CD4-positive, alpha-beta T cell (primary cell): ENCODE results near the gene LBHD1. TPM values are rescaled to one million over a fixed set of nuclear protein-coding genes. Genes with fewer than 3 reads are reported as not detected.
A peak's percentile ranks its signal among the peaks of the same experiment; 100 is the strongest.

Source experiments
- ATAC-seq: fragments of 200-7000 bp; cut with Tn5 transposase; one replicate; pipeline ENCODE4 v1.10.0; 2022; ENCODE audit warnings: mild to moderate bottlenecking; ENCODE audit not compliant: poor library complexity
- CTCF ChIA-PET: fragments of 350-600 bp; sonication (Branson Sonifier 250); formaldehyde crosslinking; loops from one replicate; lab custom pipeline; 2021; ENCODE audit warnings: antibody characterized with exemption, inconsistent platforms; lab: Charles Lee
- POLR2A ChIA-PET: fragments of 350-600 bp; sonication (Branson Sonifier 250); formaldehyde crosslinking; loops from one replicate; lab custom pipeline; 2021; ENCODE audit warnings: antibody characterized with exemption, inconsistent platforms; lab: Charles Lee
- DNase-seq, 14 experiments: peaks; one replicate each; pipeline ENCODE4 v3.0.0-alpha.2; 2013 to 2020; ENCODE audit warnings: mixed read lengths in 2 of 14
- H3K27ac ChIP-seq, 2 donors: one replicate each; pipeline versions ENCODE4 v1.5.1 to v1.7.0; 2013; ENCODE audit warnings: low read length in 2 of 2, low read depth in 1 of 2, mild to moderate bottlenecking in 1 of 2
- H3K27me3 ChIP-seq, 2 experiments: 1 replicate in 1 of 2; 2 replicates in 1 of 2; pipeline versions ENCODE4 v1.6.1 to v1.7.0; 2013; ENCODE audit warnings: low read length in 2 of 2, control low read depth in 1 of 2, mild to moderate bottlenecking in 1 of 2, moderate library complexity in 1 of 2; ENCODE audit not compliant: insufficient read depth in 2 of 2, control insufficient read depth in 1 of 2
- H3K36me3 ChIP-seq: one replicate; pipeline ENCODE4 v1.6.1; 2013; ENCODE audit warnings: low read length, control low read depth; ENCODE audit not compliant: insufficient read depth
- H3K4me1 ChIP-seq: one replicate; pipeline ENCODE4 v1.6.1; 2013; ENCODE audit warnings: low read length, control low read depth; ENCODE audit not compliant: insufficient read depth
- H3K4me3 ChIP-seq: one replicate; pipeline ENCODE4 v1.5.1; 2013; ENCODE audit warnings: mild to moderate bottlenecking, low read length, moderate library complexity
- H3K9me3 ChIP-seq, 2 experiments: 1 replicate in 1 of 2; 2 replicates in 1 of 2; pipeline versions ENCODE4 v1.6.1 to v1.7.0; 2013; ENCODE audit warnings: low read length in 2 of 2, mild to moderate bottlenecking in 2 of 2, control low read depth in 1 of 2, moderate library complexity in 1 of 2; ENCODE audit not compliant: control insufficient read depth in 1 of 2, insufficient read depth in 1 of 2
- H3K27ac Mint-ChIP-seq: one replicate; pipeline ENCODE4 v1.8.0; 2020; ENCODE audit warnings: mixed read lengths
- H3K27me3 Mint-ChIP-seq: one replicate; pipeline ENCODE4 v1.8.0; 2021; ENCODE audit warnings: mixed read lengths
- H3K36me3 Mint-ChIP-seq: one replicate; pipeline ENCODE4 v1.8.0; 2021; ENCODE audit warnings: low read depth, mixed read lengths
- H3K4me1 Mint-ChIP-seq: one replicate; pipeline ENCODE4 v1.8.0; 2021; ENCODE audit warnings: low read depth, mixed read lengths
- H3K4me3 Mint-ChIP-seq: one replicate; pipeline ENCODE4 v1.8.0; 2020; ENCODE audit warnings: mild to moderate bottlenecking, mixed read lengths
- H3K9me3 Mint-ChIP-seq: one replicate; pipeline ENCODE4 v1.8.0; 2020; ENCODE audit warnings: mixed read lengths
- intact Hi-C, 2 experiments: fragments of 100-400 bp; cut with DNase I in 1 of 2; cut with micrococcal nuclease in 1 of 2; formaldehyde crosslinking; loops; one replicate each; pipeline versions ENCODE4 v1.15.1 to v1.9.0; 2023 to 2025; cut with DNase I, micrococcal nuclease
- total RNA-seq, 174 experiments: library from RNA in 2 of 174; stranded (reverse) in 2 of 174; gene quantifications; one replicate each; pipeline ENCODE4 v1.2.3 and lab custom pipeline; 2021 to 2026
- TF ChIP-seq, protein P1 (sequence below): fragments of 200-600 bp; IDR thresholded peaks from one replicate; pipeline ENCODE4 v1.8.0; 2022; ENCODE audit warnings: antibody characterized with exemption, mild to moderate bottlenecking

Gene LBHD1
- total RNA-seq, 2 experiments from 2014 or later: 10.4 to 10.5 TPM

DNA sequence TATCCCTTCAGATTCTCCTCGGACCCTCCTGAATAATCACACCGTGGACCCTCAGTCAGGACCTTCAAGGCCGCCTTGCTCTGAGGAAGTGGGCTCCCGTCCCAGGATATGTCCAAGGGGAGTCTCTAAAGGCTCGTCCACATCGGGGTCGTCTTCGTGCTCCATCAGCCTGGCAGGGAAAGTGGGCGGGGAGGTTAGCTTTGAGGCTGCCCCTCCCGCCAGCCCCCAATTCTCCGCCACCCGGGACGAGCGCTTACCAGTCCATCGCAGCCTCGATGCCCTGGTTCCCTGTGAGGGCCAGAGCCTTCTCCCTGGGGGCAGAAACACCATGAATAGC is 6.3 kb upstream of the LBHD1 start:
- CTCF ChIA-PET: no interaction called here
- peaks cover 46% of the 10 kb centered on the region for H3K4me1 Mint-ChIP-seq

DNA sequence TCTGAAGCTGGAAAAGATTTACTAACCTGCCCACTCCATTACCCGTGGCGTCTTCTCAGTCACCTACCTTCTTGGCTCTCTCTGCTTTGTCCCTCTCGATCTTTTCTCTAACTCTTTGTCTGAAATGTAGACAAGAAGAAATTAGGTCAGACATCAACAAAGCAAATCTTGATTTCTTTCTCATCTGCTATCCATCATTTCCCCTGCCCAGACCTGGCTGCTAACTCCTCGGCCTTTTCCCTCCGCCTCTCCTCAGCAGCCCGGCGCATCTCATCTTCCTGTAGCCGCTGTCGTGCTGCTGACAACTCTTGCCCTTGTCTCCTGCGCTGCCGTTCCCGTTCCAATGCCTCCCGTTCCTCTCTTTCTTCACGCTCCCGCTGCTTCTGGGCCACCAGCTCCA is 5.6 kb upstream of the LBHD1 start:
- H3K9me3 Mint-ChIP-seq: no peaks in the 10 kb centered on the region
- H3K4me3 ChIP-seq: peak overlapping the region; percentile 100

More for the DNA sequence above, 6.3 kb upstream of the LBHD1 start:
- Mint-ChIP-seq H3K36me3 (peaks cover 38% of the 10 kb centered on the region), H3K4me3 (peak overlapping the region; percentile 91), H3K9me3 (no peaks in the 10 kb centered on the region), H3K27ac (peak overlapping the region; percentile 87), H3K27me3 (no peaks in the 10 kb centered on the region)
- ATAC-seq (no peak), DNase-seq (no peak)
- POLR2A ChIA-PET: interaction anchor here (0.6 to 3.8 kb wide), 7 partner anchors 13 to 163 kb away, joined by 3 to 43 read pairs (median 5); partner anchors contain the start of genes C11orf98, CSKMT, EEF1G and INTS5
- H3K27me3 ChIP-seq: no peaks in the 10 kb centered on the region
- peak overlapping the region; percentile 100 for H3K4me3 ChIP-seq
- H3K27ac ChIP-seq: peak overlapping the region; percentile 97
- H3K36me3 ChIP-seq: peaks cover 36% of the 10 kb centered on the region
- H3K4me1 ChIP-seq: peaks cover 35% of the 10 kb centered on the region
- TF ChIP-seq, protein P1, sequence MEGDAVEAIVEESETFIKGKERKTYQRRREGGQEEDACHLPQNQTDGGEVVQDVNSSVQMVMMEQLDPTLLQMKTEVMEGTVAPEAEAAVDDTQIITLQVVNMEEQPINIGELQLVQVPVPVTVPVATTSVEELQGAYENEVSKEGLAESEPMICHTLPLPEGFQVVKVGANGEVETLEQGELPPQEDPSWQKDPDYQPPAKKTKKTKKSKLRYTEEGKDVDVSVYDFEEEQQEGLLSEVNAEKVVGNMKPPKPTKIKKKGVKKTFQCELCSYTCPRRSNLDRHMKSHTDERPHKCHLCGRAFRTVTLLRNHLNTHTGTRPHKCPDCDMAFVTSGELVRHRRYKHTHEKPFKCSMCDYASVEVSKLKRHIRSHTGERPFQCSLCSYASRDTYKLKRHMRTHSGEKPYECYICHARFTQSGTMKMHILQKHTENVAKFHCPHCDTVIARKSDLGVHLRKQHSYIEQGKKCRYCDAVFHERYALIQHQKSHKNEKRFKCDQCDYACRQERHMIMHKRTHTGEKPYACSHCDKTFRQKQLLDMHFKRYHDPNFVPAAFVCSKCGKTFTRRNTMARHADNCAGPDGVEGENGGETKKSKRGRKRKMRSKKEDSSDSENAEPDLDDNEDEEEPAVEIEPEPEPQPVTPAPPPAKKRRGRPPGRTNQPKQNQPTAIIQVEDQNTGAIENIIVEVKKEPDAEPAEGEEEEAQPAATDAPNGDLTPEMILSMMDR: no peak
- intact Hi-C loops: no loop called here
- no peaks in the 10 kb centered on the region for H3K9me3 ChIP-seq

DNA sequence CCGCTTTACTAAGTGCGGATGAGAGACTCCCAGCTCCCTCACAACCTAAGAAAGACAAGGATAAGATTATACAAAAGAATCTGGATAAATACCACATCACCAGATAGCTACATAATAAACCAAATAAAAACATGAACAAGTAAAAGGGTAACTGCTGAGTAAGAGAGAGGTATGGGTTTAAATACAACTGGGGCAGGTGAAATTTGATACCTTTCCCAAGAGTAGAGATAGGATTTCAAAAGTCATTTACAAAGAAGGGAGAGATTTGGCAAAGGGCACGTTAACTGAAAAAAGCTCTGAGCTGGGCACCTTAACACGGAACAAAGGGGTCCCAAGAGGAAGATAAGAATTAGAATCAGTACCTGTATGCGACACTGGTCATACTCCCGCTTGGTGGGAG is 5.1 kb upstream of the LBHD1 start:
- intact Hi-C loops: no loop called here
- Mint-ChIP-seq H3K27me3 (no peaks in the 10 kb centered on the region), H3K36me3 (peaks cover 41% of the 10 kb centered on the region), H3K4me3 (peak overlapping the region; percentile 91), H3K9me3 (no peaks in the 10 kb centered on the region), H3K4me1 (peaks cover 57% of the 10 kb centered on the region), H3K27ac (peak overlapping the region; percentile 87)
- Histone ChIP-seq H3K36me3 (peaks cover 40% of the 10 kb centered on the region), H3K4me1 (peaks cover 46% of the 10 kb centered on the region), H3K4me3 (no peak overlapping the region), H3K27ac (peak overlapping the region; percentile 51 to 97), H3K9me3 (no peaks in the 10 kb centered on the region), H3K27me3 (no peaks in the 10 kb centered on the region)
- DNase-seq (no peak), ATAC-seq (no peak)
- TF ChIP-seq, protein P1: no peak
- POLR2A ChIA-PET: interaction anchor here (0.5 to 5.4 kb wide), 5 partner anchors 10 to 86 kb away, joined by 3 to 43 read pairs (median 5); partner anchors contain the start of genes C11orf98, CSKMT, HNRNPUL2 and TUT1
- CTCF ChIA-PET: interaction anchor here (0.6 kb wide), 1 partner anchor 1250 kb away, joined by 3 read pairs; no protein-coding TSS in a partner anchor

More for the DNA sequence above, 5.6 kb upstream of the LBHD1 start:
- H3K9me3 ChIP-seq: no peaks in the 10 kb centered on the region
- peak overlapping the region; percentile 91 for H3K4me3 Mint-ChIP-seq
- H3K27me3 Mint-ChIP-seq: no peaks in the 10 kb centered on the region
- H3K27ac Mint-ChIP-seq: peak overlapping the region; percentile 87
- H3K36me3 ChIP-seq: peaks cover 40% of the 10 kb centered on the region
- ATAC-seq (no peak), DNase-seq (no peak)
- TF ChIP-seq, protein P1: no peak
- ChIA-PET POLR2A (interaction anchor here (0.9 to 5.4 kb wide), 4 partner anchors 11 to 86 kb away, joined by 3 to 43 read pairs (median 10); partner anchors contain the start of genes C11orf98, CSKMT, HNRNPUL2 and TUT1), CTCF (no interaction called here)
- H3K27me3 ChIP-seq: no peaks in the 10 kb centered on the region
- peaks cover 38% of the 10 kb centered on the region for H3K36me3 Mint-ChIP-seq
- H3K4me1 Mint-ChIP-seq: peaks cover 52% of the 10 kb centered on the region
- peak overlapping the region; percentile 97 for H3K27ac ChIP-seq
- intact Hi-C loops: no loop called here
- H3K4me1 ChIP-seq: peaks cover 40% of the 10 kb centered on the region
